ENCODE measurements around the gene LEMD3.
"Not testable (repeated sequence)": the region's sequence is repeated elsewhere in the genome, so short reads cannot be mapped to it uniquely, and the experiment has no call there.

The LEMD3 gene

GRCh38 chr12:65279369-65280112, 110.2 kb downstream of the LEMD3 start:
- DNase-seq, result no peak

DNA sequence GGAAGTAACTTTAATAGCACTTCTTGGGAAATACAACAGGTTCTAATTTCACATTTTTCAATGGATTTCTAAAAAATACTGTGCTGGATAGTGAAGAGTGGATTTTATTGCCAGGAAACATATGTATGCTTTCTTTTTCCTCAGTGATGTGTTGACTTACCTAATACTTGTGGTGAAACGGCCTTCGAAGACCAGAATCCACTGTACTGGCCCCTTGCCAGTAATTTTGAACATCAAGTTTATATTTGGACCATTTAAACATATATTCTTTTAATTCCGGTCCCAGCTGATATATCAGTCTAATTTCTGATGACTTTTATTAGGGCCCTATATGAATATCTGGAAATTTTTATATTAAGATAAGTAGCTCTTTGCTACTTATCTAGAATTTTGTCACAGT, 110.9 kb downstream of the LEMD3 start:
- no peak for DNase-seq

DNA sequence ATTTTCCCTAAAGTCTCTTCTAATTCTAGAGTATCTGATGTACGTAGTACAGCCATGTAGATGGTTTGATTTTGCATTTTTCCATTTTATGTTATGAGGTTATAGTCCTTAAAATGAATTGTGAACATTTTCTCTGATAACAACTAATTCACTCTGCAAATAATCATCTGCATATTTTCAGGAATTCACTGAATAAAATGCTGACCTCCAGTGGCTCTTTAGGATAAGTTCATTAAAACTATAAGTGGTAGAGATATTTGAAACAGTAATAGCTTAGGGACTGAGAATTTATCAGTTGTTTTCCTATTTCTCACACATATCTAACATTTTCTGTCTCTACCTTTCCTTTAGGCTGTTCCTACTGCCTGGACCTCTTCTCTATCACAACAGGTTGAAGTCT, 113.5 kb downstream of the LEMD3 start:
- no peak for DNase-seq

DNA sequence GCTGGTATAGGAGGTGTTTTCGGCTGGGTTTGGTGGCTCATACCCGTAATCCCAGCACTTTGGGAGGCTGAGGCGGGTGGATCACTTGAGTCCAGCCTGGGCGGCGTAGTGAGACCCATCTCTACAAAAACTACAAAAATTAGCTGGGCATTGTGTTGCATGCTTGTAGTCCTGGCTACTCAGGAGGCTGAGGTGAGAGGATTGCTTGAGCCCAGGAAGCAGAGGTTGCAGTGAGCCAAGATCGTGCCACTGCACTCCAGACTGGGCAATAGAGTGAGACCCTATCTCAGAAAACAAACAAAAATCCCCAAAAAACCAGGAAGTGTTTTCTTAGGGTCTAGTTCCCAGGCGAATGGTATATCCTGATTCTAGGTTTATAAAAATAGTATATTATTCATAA, 116.1 kb downstream of the LEMD3 start:
- not testable (repeated sequence) for DNase-seq

DNA sequence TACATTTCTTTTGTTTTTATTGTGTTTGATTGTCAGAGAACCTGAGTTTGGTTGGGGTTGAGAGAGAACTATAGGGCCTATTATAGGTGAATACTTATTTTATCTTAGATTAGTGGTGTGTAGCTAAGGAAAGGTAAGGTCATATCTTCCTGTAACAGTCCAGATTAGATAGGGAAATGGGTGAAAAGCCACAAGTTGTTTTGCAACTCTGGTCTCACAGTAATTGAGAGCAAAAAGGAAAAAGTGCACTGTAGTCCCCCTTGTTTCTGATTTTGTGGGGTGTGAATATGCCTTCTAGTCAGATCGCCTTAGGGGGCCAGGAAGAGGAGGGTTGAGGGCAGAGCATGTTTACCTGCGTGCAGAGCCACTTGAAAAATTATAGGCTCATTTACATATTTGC, 118.0 kb downstream of the LEMD3 start:
- no peak for DNase-seq

DNA sequence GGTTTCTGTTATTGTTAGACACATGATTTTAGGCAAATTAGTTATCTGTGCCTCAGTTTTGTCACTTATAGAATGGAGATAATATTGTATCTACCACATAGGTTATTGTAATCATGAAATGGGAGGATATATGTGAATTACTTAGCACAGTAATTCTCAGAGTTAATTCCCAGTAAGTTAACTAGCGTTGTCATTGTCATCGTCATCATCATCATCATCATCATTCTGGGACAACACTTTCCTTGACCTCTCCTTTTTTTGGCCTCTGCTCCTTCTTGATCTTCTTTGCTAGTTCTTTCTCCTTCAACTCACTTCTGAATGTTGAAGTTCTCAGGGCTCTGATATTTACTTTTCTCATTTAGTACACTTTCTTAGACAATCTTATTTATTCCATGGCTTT, 122.9 kb downstream of the LEMD3 start:
- no peak for DNase-seq

DNA sequence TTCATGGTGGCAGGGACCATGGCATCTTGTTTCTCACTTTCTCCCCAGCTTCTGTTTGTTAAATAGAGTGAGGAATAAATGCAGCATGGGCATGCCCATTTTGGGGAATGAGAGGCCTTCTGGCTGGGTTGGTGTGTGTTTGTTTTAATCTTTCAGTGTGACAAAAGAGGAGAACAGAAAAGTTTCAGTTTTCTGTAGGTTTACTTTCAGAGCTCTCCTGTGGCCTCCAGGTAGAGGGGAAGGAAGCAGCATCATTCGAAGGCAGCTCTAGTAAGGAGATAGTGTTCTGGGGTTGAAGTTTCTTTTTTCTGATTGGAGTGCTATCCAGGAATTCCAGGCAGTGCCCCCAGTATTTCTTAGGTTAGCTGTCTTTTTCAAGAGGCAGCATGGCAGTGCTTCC, 124.4 kb downstream of the LEMD3 start:
- DNase-seq, result no peak

DNA sequence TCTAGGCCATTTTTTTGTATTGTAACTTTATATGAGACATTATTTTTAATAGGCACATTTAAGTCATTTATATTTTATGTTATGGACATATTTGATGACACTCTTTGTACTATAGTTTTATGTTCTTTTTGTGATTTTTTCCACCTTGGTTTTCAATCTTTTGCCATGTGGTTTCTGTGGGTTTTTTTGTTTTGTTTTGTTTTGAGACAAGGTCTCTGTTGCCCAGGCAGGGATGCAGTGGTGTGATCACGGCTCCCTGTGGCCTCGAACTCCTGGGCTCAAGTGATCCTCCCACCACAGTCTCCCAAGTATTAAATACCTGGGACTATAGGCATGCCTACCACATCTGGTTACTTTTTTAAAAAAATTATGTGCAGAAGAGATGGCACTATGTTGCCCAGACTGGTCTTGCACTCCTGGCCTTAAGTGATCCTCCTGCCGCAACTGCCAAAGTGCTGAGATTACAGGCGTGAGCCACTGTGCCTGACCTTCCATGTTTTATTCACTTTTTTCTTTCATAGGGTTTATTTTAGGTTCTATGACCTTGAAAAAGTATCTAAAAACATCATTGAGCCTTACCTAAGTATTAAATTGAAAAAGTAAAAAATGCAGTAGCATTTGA, 125.4 kb downstream of the LEMD3 start:
- no peak for DNase-seq

- no peak for DNase-seq
These were observed 127.3 kb downstream of the LEMD3 start for GRCh38 chr12:65296508-65297265.
